HG03064 (cell line): Measurements from ENCODE around the gene PRRC2A.
A peak's percentile ranks its signal among the peaks of the same experiment; 100 is the strongest.

ENCODE experiments used
- ATAC-seq: cut with Tn5 transposase; IDR thresholded peaks from one replicate; pipeline ENCODE4 v1.9.1; 2021; ENCODE audit warnings: low read depth; ENCODE audit not compliant: unreplicated experiment

PRRC2A gene

GRCh38 chr6:31663961-31664789 is 43.7 kb downstream of the PRRC2A start:
- ATAC-seq = no peak

GRCh38 chr6:31664790-31665500 is 44.4 kb downstream of the PRRC2A start, which contains the start of gene GPANK1:
GPANK1 (minus strand) TSS chr6:31664997; CDS start chr6:31664478, 519 bp downstream.
- no peak for ATAC-seq

GRCh38 chr6:31665501-31666336 is 45.2 kb downstream of the PRRC2A start, which contains the start of gene CSNK2B:
CSNK2B (plus strand) TSS chr6:31666080; CDS start chr6:31666832, 752 bp downstream.
- ATAC-seq = peak; percentile 57

GRCh38 chr6:31666337-31666965 is 45.9 kb downstream of the PRRC2A start:
- no peak for ATAC-seq

- no peak for ATAC-seq
Observed at GRCh38 chr6:31669676-31670075, 49.2 kb downstream of the PRRC2A start, which contains the start of gene LY6G5B. LY6G5B (plus strand) TSS chr6:31669976; CDS start chr6:31670951, 975 bp downstream.

GRCh38 chr6:31676322-31676903 is 55.9 kb downstream of the PRRC2A start:
- ATAC-seq = no peak

GRCh38 chr6:31676904-31677303 is 56.4 kb downstream of the PRRC2A start:
- no peak for ATAC-seq

- no peak for ATAC-seq
Observed at GRCh38 chr6:31677955-31678354, 57.4 kb downstream of the PRRC2A start.

GRCh38 chr6:31680226-31681134 is 60.0 kb downstream of the PRRC2A start, which contains the start of gene LY6G5C:
LY6G5C (minus strand) TSS chr6:31681067; CDS start chr6:31680373, 694 bp downstream.
- no peak for ATAC-seq

- ATAC-seq = no peak
Observed at GRCh38 chr6:31681135-31681671, 60.7 kb downstream of the PRRC2A start.

- ATAC-seq = no peak
Observed at GRCh38 chr6:31683591-31683990, 63.1 kb downstream of the PRRC2A start.

- no peak for ATAC-seq
Observed at GRCh38 chr6:31686483-31686882, 66.0 kb downstream of the PRRC2A start.

GRCh38 chr6:31687321-31687720 is 66.8 kb downstream of the PRRC2A start:
- no peak for ATAC-seq
